Stomach (tissue), 9 donors: ENCODE measurements around the gene SHISAL1. TPM values are rescaled to one million over a fixed set of nuclear protein-coding genes. Genes with fewer than 3 reads are reported as not detected.

ENCODE experiments used
- DNase-seq, 2 donors: peaks; one replicate each; pipeline versions ENCODE4 v3.0.0 to v3.0.0-alpha.2; 2013 to 2019
- H3K27ac ChIP-seq, 5 donors: fragments of 200-600 bp in 4 of 5; sonication (generic) in 4 of 5; one replicate each; pipeline ENCODE4 v1.5.1; 2013 to 2019; ENCODE audit warnings: mild to moderate bottlenecking in 1 of 5, moderate library complexity in 1 of 5
- H3K27me3 ChIP-seq, 3 donors: fragments of 200-600 bp; sonication (generic); one replicate each; pipeline ENCODE4 v1.5.1; 2017 to 2019; ENCODE audit warnings: mixed run types in 1 of 3
- H3K36me3 ChIP-seq, 4 donors: fragments of 200-600 bp; sonication (generic); 1 replicate in 3 of 4; 2 replicates in 1 of 4; pipeline ENCODE4 v1.5.1; 2016 to 2019
- H3K4me1 ChIP-seq, 4 donors: fragments of 200-600 bp; sonication (generic); one replicate each; pipeline ENCODE4 v1.5.1; 2016 to 2019
- H3K4me3 ChIP-seq, 4 donors: fragments of 200-600 bp; sonication (generic) in 3 of 4; one replicate each; pipeline ENCODE4 v1.5.1; 2016 to 2019; ENCODE audit warnings: mild to moderate bottlenecking in 1 of 4
- H3K9me3 ChIP-seq, 4 donors: fragments of 200-600 bp; sonication (generic); one replicate each; pipeline ENCODE4 v1.5.1; 2016 to 2019
- EP300 ChIP-seq: sonication (generic); formaldehyde crosslinking; IDR thresholded peaks from one replicate; pipeline ENCODE4 v1.6.1; 2017; ENCODE audit warnings: antibody characterized with exemption
- POLR2A ChIP-seq, 4 donors: fragments of 450-650 bp; IDR thresholded peaks; one replicate each; pipeline ENCODE4 v1.6.1; 2016; ENCODE audit warnings: antibody characterized with exemption in 4 of 4, control low read depth in 2 of 4, mild to moderate bottlenecking in 1 of 4, moderate library complexity in 1 of 4
- POLR2AphosphoS5 ChIP-seq, 3 donors: sonication (generic); formaldehyde crosslinking; IDR thresholded peaks; one replicate each; pipeline ENCODE4 v1.6.1; 2016; ENCODE audit warnings: antibody characterized with exemption in 3 of 3
- WGBS, 5 donors: extraction: QIAGEN DNeasy Blood & Tissue Kit in 3 of 5; methylation state at CpG; one replicate each; pipeline versions ENCODE4 v1.1.5 to v1.1.7; 2013 to 2018; 5-methylcytosine and 5-hydroxymethylcytosine counted together
- intact Hi-C: fragments of 100-400 bp; cut with DNase I; formaldehyde crosslinking; loops from one replicate; pipeline ENCODE4 v1.15.1; 2023; ENCODE audit warnings: low total_unique reads
- polyA plus RNA-seq, 3 donors: library from polyadenylated mRNA; stranded (reverse); fragments of 200-250 nt; gene quantifications; one replicate each; pipeline ENCODE4 v1.2.3, GENCODE V29; 2013
- total RNA-seq, 5 donors: library from RNA; depleted of rRNA; stranded (reverse); fragments of >200 nt; gene quantifications; one replicate each; pipeline versions ENCODE4 v1.1.0 to v1.2.3, GENCODE V29; 2014 to 2016
- TF ChIP-seq, protein P1 (sequence below), 7 experiments: fragments of 450-650 bp in 4 of 7; fragments of 200-600 bp in 3 of 7; sonication (generic) in 3 of 7; IDR thresholded peaks; one replicate each; pipeline ENCODE4 v1.5.1; 2016 to 2019; ENCODE audit warnings: antibody characterized with exemption in 7 of 7, control low read depth in 2 of 7, mild to moderate bottlenecking in 1 of 7
- donor health status: healthy with polysubstance abuse.
- donor health status: Bipolar disorder and iron deficiency.
- donor health status: healthy.

Gene SHISAL1
- total and polyA plus RNA-seq, 8 donors = 0.43 to 19.3 (median 1.2) TPM

- H3K36me3 ChIP-seq = no peaks in the 10 kb centered on the region
- H3K4me1 ChIP-seq = peaks cover 0 to 18% (median 14%) of the 10 kb centered on the region in 4 donors
- H3K9me3 ChIP-seq = peaks cover 2 to 11% (median 3%) of the 10 kb centered on the region in 4 donors
- TF ChIP-seq EP300 = no peak
- TF ChIP-seq POLR2AphosphoS5 (IDR thresholded peaks at IDR 0.05) = no peak
- TF ChIP-seq, protein P1, sequence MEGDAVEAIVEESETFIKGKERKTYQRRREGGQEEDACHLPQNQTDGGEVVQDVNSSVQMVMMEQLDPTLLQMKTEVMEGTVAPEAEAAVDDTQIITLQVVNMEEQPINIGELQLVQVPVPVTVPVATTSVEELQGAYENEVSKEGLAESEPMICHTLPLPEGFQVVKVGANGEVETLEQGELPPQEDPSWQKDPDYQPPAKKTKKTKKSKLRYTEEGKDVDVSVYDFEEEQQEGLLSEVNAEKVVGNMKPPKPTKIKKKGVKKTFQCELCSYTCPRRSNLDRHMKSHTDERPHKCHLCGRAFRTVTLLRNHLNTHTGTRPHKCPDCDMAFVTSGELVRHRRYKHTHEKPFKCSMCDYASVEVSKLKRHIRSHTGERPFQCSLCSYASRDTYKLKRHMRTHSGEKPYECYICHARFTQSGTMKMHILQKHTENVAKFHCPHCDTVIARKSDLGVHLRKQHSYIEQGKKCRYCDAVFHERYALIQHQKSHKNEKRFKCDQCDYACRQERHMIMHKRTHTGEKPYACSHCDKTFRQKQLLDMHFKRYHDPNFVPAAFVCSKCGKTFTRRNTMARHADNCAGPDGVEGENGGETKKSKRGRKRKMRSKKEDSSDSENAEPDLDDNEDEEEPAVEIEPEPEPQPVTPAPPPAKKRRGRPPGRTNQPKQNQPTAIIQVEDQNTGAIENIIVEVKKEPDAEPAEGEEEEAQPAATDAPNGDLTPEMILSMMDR (IDR thresholded peaks at IDR 0.05) = no peak
- no peak for TF ChIP-seq POLR2A (IDR thresholded peaks at IDR 0.05)
- H3K4me3 ChIP-seq = no peak overlapping the region
- no peak overlapping the region for H3K27ac ChIP-seq
- H3K27me3 ChIP-seq = peaks cover 0 to 9% (median 0%) of the 10 kb centered on the region in 3 donors
- WGBS, 5 donors = 68 to 86% (median 82%) methylated on average over 6 of the region's 6 CpGs
- intact Hi-C loops = no loop called here
- DNase-seq = no peak
Observed at GRCh38 chr22:44214764-44215163, 98.0 kb downstream of the SHISAL1 start.

DNA sequence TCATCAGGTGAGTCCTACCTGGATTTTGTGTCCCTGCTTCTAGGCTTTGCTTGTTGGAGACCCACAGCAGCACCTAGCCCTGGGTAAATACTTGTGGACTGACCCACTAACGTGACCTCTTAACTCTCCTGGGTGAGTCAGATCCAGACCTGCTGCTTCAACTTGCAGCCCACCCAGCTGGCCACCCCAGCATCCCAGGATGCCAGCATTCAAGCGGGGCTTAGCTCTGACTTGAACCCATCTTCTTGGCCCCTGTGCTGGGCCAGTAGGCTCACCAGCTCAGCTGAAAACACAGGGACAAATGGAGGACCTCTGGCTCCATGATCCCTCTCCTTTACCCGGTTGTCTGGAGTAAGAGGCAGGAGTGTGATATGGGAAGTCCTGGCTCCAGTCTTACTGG, 98.6 kb downstream of the SHISAL1 start:
- Histone ChIP-seq H3K36me3 (no peaks in the 10 kb centered on the region), H3K27ac (no peak overlapping the region), H3K27me3 (peaks cover 0 to 9% (median 0%) of the 10 kb centered on the region in 3 donors), H3K4me1 (peaks cover 0 to 18% (median 14%) of the 10 kb centered on the region in 4 donors), H3K9me3 (peaks cover 2 to 17% (median 9%) of the 10 kb centered on the region in 4 donors), H3K4me3 (no peak overlapping the region)
- no peak for TF ChIP-seq POLR2AphosphoS5 (IDR thresholded peaks at IDR 0.05)
- TF ChIP-seq, protein P1 (IDR thresholded peaks at IDR 0.05) = no peak
- no peak for TF ChIP-seq EP300
- WGBS, 5 donors = 85 to 92% (median 89%) methylated on average over 2 to 3 of the region's 3 CpGs
- intact Hi-C loops = no loop called here
- DNase-seq = no peak

DNA sequence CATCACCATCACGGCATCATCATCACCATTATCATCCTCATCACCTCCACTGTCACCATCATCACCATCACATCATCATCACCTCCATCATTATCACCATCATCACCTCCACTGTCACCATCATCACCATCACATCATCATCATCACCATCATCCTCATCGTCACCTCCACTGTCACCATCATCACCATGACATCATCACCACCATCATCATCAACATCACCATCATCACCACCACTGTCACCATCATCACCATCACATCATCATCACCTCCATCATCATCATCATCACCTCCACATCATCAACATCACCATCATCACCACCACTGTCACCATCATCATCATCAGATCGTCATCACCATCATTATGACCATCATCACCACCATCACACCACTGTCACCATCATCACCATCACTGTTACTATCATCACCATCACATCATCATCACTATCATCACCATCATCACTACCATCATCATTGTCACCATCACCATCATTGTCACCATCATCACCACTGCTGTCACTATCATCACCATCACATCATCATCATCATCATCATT, 99.2 kb downstream of the SHISAL1 start:
- 79 to 91% (median 89%) methylated on average over 3 of the region's 3 CpGs for WGBS, 5 donors
- Histone ChIP-seq H3K27ac (no peak overlapping the region), H3K4me3 (no peak overlapping the region), H3K27me3 (peaks cover 0 to 9% (median 0%) of the 10 kb centered on the region in 3 donors), H3K36me3 (no peaks in the 10 kb centered on the region), H3K9me3 (peaks cover 2 to 17% (median 10%) of the 10 kb centered on the region in 4 donors), H3K4me1 (peaks cover 0 to 18% (median 14%) of the 10 kb centered on the region in 4 donors)
- TF ChIP-seq POLR2AphosphoS5 (IDR thresholded peaks at IDR 0.05) (no peak), EP300 (no peak), POLR2A (IDR thresholded peaks at IDR 0.05) (no peak)
- TF ChIP-seq, protein P1 (IDR thresholded peaks at IDR 0.05) = no peak
- no peak for DNase-seq
- intact Hi-C loops = no loop called here

DNA sequence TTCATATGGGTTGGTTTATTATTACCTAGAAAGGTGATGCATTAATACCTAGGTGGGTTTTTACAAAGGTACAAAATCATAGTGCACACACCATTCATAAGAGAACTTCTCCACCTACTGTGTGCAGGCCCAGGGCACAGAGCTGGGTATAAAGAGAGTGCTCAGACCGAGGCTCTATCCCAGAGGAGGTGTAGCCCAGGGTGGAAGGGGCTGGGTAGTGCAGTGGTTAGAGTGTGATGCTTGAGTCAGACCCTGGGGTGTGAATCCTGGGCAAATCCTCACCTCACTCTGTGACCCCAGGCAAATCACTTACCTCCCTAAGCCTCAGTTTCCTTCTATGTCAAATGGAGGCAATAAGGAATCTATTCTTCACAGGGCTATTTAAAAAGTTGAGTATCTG, 99.8 kb downstream of the SHISAL1 start:
- H3K9me3 ChIP-seq = peaks cover 2 to 17% (median 10%) of the 10 kb centered on the region in 4 donors
- no peaks in the 10 kb centered on the region for H3K36me3 ChIP-seq
- intact Hi-C loops = no loop called here
- H3K27ac ChIP-seq = peak overlapping the region in 2 of 5 donors; percentile 66 to 71
- H3K27me3 ChIP-seq = peaks cover 0 to 3% (median 0%) of the 10 kb centered on the region in 3 donors
- H3K4me3 ChIP-seq = no peak overlapping the region
- peaks cover 0 to 18% (median 14%) of the 10 kb centered on the region in 4 donors for H3K4me1 ChIP-seq
- DNase-seq = no peak
- TF ChIP-seq POLR2AphosphoS5 (IDR thresholded peaks at IDR 0.05) = no peak
- no peak for TF ChIP-seq POLR2A (IDR thresholded peaks at IDR 0.05)
- TF ChIP-seq, protein P1 (IDR thresholded peaks at IDR 0.05) = no peak
- TF ChIP-seq EP300 = no peak
- WGBS, 5 donors = 76 to 94% (median 88%) methylated on average over 1 of the region's 1 CpG
